ENCODE results near the gene ZNHIT3.

Gene ZNHIT3

GRCh38 chr17:36533935-36534839 lies 47.7 kb downstream of the ZNHIT3 start:
- peaks cover 71% of the 10 kb centered on the region for H3K36me3 ChIP-seq (ENCODE audit: control insufficient read depth, insufficient read depth, low read length)
- no peaks in the 10 kb centered on the region for H3K9me3 ChIP-seq (ENCODE audit: control insufficient read depth, low read length)
- peak overlapping the region; percentile 95 for H3K27ac ChIP-seq (ENCODE audit: low read depth, low read length, severe bottlenecking)
- peaks cover 12% of the 10 kb centered on the region for H3K4me1 ChIP-seq (ENCODE audit: control insufficient read depth, insufficient read depth, low read length, poor library complexity, severe bottlenecking)
- 9 to 22% methylated on average over 24 to 35 of the region's 48 CpGs for WGBS, 2 experiments (ENCODE audit: insufficient coverage in 2 of 2)
- H3K4me3 ChIP-seq (ENCODE audit: extremely low read depth, insufficient read depth, low read length, poor library complexity, severe bottlenecking) = peak overlapping the region; percentile 80

- peaks cover 71% of the 10 kb centered on the region for H3K36me3 ChIP-seq (ENCODE audit: control insufficient read depth, insufficient read depth, low read length)
Measured at GRCh38 chr17:36534840-36535668, 48.6 kb downstream of the ZNHIT3 start, which contains the start of the genes MYO19 and PIGW. Gene MYO19 (minus strand): TSS chr17:36534868. CDS start chr17:36532538, 2,330 bp downstream. Gene PIGW (plus strand): TSS chr17:36534987. CDS start chr17:36537102, 2,115 bp downstream.

GRCh38 chr17:36535669-36536081 lies 49.2 kb downstream of the ZNHIT3 start:
- peaks cover 4% of the 10 kb centered on the region for H3K4me1 ChIP-seq (ENCODE audit: control insufficient read depth, insufficient read depth, low read length, poor library complexity, severe bottlenecking)
- 11 to 13% methylated on average over 9 to 12 of the region's 15 CpGs for WGBS, 2 experiments (ENCODE audit: insufficient coverage in 2 of 2)
- H3K36me3 ChIP-seq (ENCODE audit: control insufficient read depth, insufficient read depth, low read length) = peaks cover 69% of the 10 kb centered on the region
- peak overlapping the region; percentile 80 for H3K4me3 ChIP-seq (ENCODE audit: extremely low read depth, insufficient read depth, low read length, poor library complexity, severe bottlenecking)
- no peaks in the 10 kb centered on the region for H3K9me3 ChIP-seq (ENCODE audit: control insufficient read depth, low read length)
- peak overlapping the region; percentile 95 for H3K27ac ChIP-seq (ENCODE audit: low read depth, low read length, severe bottlenecking)

More at GRCh38 chr17:36534840-36535668, 48.6 kb downstream of the ZNHIT3 start, which contains the start of the genes MYO19 and PIGW:
- Histone ChIP-seq H3K9me3 (ENCODE audit: control insufficient read depth, low read length) (no peaks in the 10 kb centered on the region), H3K4me3 (ENCODE audit: extremely low read depth, insufficient read depth, low read length, poor library complexity, severe bottlenecking) (peak within 1 kb of the TSS; percentile 80), H3K4me1 (ENCODE audit: control insufficient read depth, insufficient read depth, low read length, poor library complexity, severe bottlenecking) (peaks cover 4% of the 10 kb centered on the region), H3K27ac (ENCODE audit: low read depth, low read length, severe bottlenecking) (peak within 1 kb of the TSS; percentile 95)
- 1% methylated on average over 67 to 75 of the region's 83 CpGs for WGBS, 2 experiments (ENCODE audit: insufficient coverage in 2 of 2)

- H3K27ac ChIP-seq (ENCODE audit: low read depth, low read length, severe bottlenecking) = no peak overlapping the region
- H3K4me1 ChIP-seq (ENCODE audit: control insufficient read depth, insufficient read depth, low read length, poor library complexity, severe bottlenecking) = no peaks in the 10 kb centered on the region
- peaks cover 50% of the 10 kb centered on the region for H3K36me3 ChIP-seq (ENCODE audit: control insufficient read depth, insufficient read depth, low read length)
- WGBS, 2 experiments (ENCODE audit: insufficient coverage in 2 of 2) = 84 to 94% methylated on average over 3 of the region's 3 CpGs
- H3K9me3 ChIP-seq (ENCODE audit: control insufficient read depth, low read length) = no peaks in the 10 kb centered on the region
- H3K4me3 ChIP-seq (ENCODE audit: extremely low read depth, insufficient read depth, low read length, poor library complexity, severe bottlenecking) = no peak overlapping the region
Measured at GRCh38 chr17:36540696-36541095, 54.2 kb downstream of the ZNHIT3 start.

- peaks cover 40% of the 10 kb centered on the region for H3K36me3 ChIP-seq (ENCODE audit: control insufficient read depth, insufficient read depth, low read length)
- peaks cover 6% of the 10 kb centered on the region for H3K4me1 ChIP-seq (ENCODE audit: control insufficient read depth, insufficient read depth, low read length, poor library complexity, severe bottlenecking)
- no peak overlapping the region for H3K4me3 ChIP-seq (ENCODE audit: extremely low read depth, insufficient read depth, low read length, poor library complexity, severe bottlenecking)
- H3K9me3 ChIP-seq (ENCODE audit: control insufficient read depth, low read length) = no peaks in the 10 kb centered on the region
- no peak overlapping the region for H3K27ac ChIP-seq (ENCODE audit: low read depth, low read length, severe bottlenecking)
- WGBS, 2 experiments (ENCODE audit: insufficient coverage in 2 of 2) = 97 to 100% methylated on average over 10 to 15 of the region's 15 CpGs
Measured at GRCh38 chr17:36542755-36543154, 56.3 kb downstream of the ZNHIT3 start.

GRCh38 chr17:36544044-36544306 lies 57.5 kb downstream of the ZNHIT3 start:
- H3K9me3 ChIP-seq (ENCODE audit: control insufficient read depth, low read length) = no peaks in the 10 kb centered on the region
- H3K36me3 ChIP-seq (ENCODE audit: control insufficient read depth, insufficient read depth, low read length) = peaks cover 37% of the 10 kb centered on the region
- H3K4me1 ChIP-seq (ENCODE audit: control insufficient read depth, insufficient read depth, low read length, poor library complexity, severe bottlenecking) = peaks cover 8% of the 10 kb centered on the region
- peak overlapping the region; percentile 89 for H3K4me3 ChIP-seq (ENCODE audit: extremely low read depth, insufficient read depth, low read length, poor library complexity, severe bottlenecking)
- whole genome bisulfite sequencing, 2 experiments (ENCODE audit: insufficient coverage in 2 of 2) = 6 to 7% methylated on average over 7 to 9 of the region's 10 CpGs
- H3K27ac ChIP-seq (ENCODE audit: low read depth, low read length, severe bottlenecking) = peak overlapping the region; percentile 96

GRCh38 chr17:36544307-36545076 lies 58.0 kb downstream of the ZNHIT3 start, which contains the start of gene GGNBP2:
Gene GGNBP2 (plus strand): TSS chr17:36544919. CDS start chr17:36545725, 806 bp downstream.
- Histone ChIP-seq H3K36me3 (ENCODE audit: control insufficient read depth, insufficient read depth, low read length) (peaks cover 37% of the 10 kb centered on the region), H3K4me1 (ENCODE audit: control insufficient read depth, insufficient read depth, low read length, poor library complexity, severe bottlenecking) (peaks cover 8% of the 10 kb centered on the region), H3K9me3 (ENCODE audit: control insufficient read depth, low read length) (no peaks in the 10 kb centered on the region), H3K27ac (ENCODE audit: low read depth, low read length, severe bottlenecking) (peak within 1 kb of the TSS; percentile 96), H3K4me3 (ENCODE audit: extremely low read depth, insufficient read depth, low read length, poor library complexity, severe bottlenecking) (peak within 1 kb of the TSS; percentile 89)
- WGBS, 2 experiments (ENCODE audit: insufficient coverage in 2 of 2) = 1% methylated on average over 40 to 52 of the region's 71 CpGs

- peak overlapping the region; percentile 89 for H3K4me3 ChIP-seq (ENCODE audit: extremely low read depth, insufficient read depth, low read length, poor library complexity, severe bottlenecking)
- peaks cover 41% of the 10 kb centered on the region for H3K36me3 ChIP-seq (ENCODE audit: control insufficient read depth, insufficient read depth, low read length)
- peaks cover 8% of the 10 kb centered on the region for H3K4me1 ChIP-seq (ENCODE audit: control insufficient read depth, insufficient read depth, low read length, poor library complexity, severe bottlenecking)
- no peaks in the 10 kb centered on the region for H3K9me3 ChIP-seq (ENCODE audit: control insufficient read depth, low read length)
- 0% methylated on average over 9 of the region's 38 CpGs for WGBS, 2 experiments (ENCODE audit: insufficient coverage in 2 of 2)
- H3K27ac ChIP-seq (ENCODE audit: low read depth, low read length, severe bottlenecking) = peak overlapping the region; percentile 96
Measured at GRCh38 chr17:36545077-36545464, 58.6 kb downstream of the ZNHIT3 start.
